Measurements from ENCODE around the gene SUV39H2. TPM values are rescaled to one million over a fixed set of nuclear protein-coding genes. Genes with fewer than 3 reads are reported as not detected.
A peak's percentile ranks its signal among the peaks of the same experiment; 100 is the strongest.
"Not testable (repeated sequence)": the region's sequence is repeated elsewhere in the genome, so short reads cannot be mapped to it uniquely, and the experiment has no call there.

Gene SUV39H2
- 16.6 TPM for total RNA-seq

GRCh38 chr10:14878266-14879123, at the start of gene SUV39H2:
SUV39H2 (plus strand) TSS chr10:14878866; CDS start chr10:14878889, 23 bp downstream.
- peak; percentile 98 for DNase-seq

GRCh38 chr10:14833106-14833505, 45.6 kb upstream of the SUV39H2 start:
- DNase-seq = no peak

GRCh38 chr10:14836208-14836607, 42.5 kb upstream of the SUV39H2 start:
- no peak for DNase-seq

- DNase-seq = no peak
Measured at GRCh38 chr10:14837003-14837756, 41.5 kb upstream of the SUV39H2 start.

GRCh38 chr10:14837757-14838581, 40.7 kb upstream of the SUV39H2 start, which contains the start of the genes CDNF, HSPA14 and MSANTD7:
CDNF (minus strand) TSS chr10:14838037; CDS start chr10:14837946, 91 bp downstream.
HSPA14 (plus strand) TSS chr10:14838306; CDS start chr10:14838403, 97 bp downstream.
MSANTD7 (plus strand) TSS chr10:14838306; CDS start chr10:14842285, 3,979 bp downstream.
- peak; percentile 100 for DNase-seq

GRCh38 chr10:14838582-14839304, 39.9 kb upstream of the SUV39H2 start:
- peak; percentile 65 for DNase-seq

GRCh38 chr10:14839305-14839695, 39.4 kb upstream of the SUV39H2 start:
- DNase-seq = no peak

GRCh38 chr10:14840178-14840577, 38.5 kb upstream of the SUV39H2 start:
- no peak for DNase-seq

GRCh38 chr10:14843327-14843988, 35.2 kb upstream of the SUV39H2 start:
- DNase-seq = no peak

- DNase-seq = no peak
Measured at GRCh38 chr10:14844948-14845347, 33.7 kb upstream of the SUV39H2 start.

GRCh38 chr10:14852236-14852635, 26.4 kb upstream of the SUV39H2 start:
- no peak for DNase-seq

- no peak for DNase-seq
Measured at GRCh38 chr10:14855453-14855852, 23.2 kb upstream of the SUV39H2 start.

GRCh38 chr10:14858338-14858960, 20.2 kb upstream of the SUV39H2 start:
- no peak for DNase-seq

- DNase-seq = no peak
Measured at GRCh38 chr10:14859043-14859442, 19.6 kb upstream of the SUV39H2 start.

- no peak for DNase-seq
Measured at GRCh38 chr10:14859775-14860174, 18.9 kb upstream of the SUV39H2 start.

- no peak for DNase-seq
Measured at GRCh38 chr10:14860791-14861190, 17.9 kb upstream of the SUV39H2 start.

- not testable (repeated sequence) for DNase-seq
Measured at GRCh38 chr10:14864466-14864865, 14.2 kb upstream of the SUV39H2 start.

- DNase-seq = not testable (repeated sequence)
Measured at GRCh38 chr10:14864871-14865270, 13.8 kb upstream of the SUV39H2 start.

GRCh38 chr10:14873090-14873760, 5.4 kb upstream of the SUV39H2 start:
- no peak for DNase-seq

GRCh38 chr10:14875941-14876340, 2.7 kb upstream of the SUV39H2 start:
- no peak for DNase-seq

Measured in tongue (tissue), 2 donors.